T-helper 2 cell treated with Interferon-gamma antibody and Interleukin-4, amounts not matched to agents 5 μg/mL and 100 μg/mL, for 36 hours (primary cell): ENCODE measurements around the gene MED17.
"Not testable (repeated sequence)": the region's sequence is repeated elsewhere in the genome, so short reads cannot be mapped to it uniquely, and the experiment has no call there.

ENCODE experiments used
- DNase-seq: peaks from one replicate; pipeline ENCODE4 v3.0.0; 2021; ENCODE audit warnings: low spot score
- H3K27ac Mint-ChIP-seq: one replicate; pipeline ENCODE4 v1.8.0; 2021; ENCODE audit warnings: mild to moderate bottlenecking, mixed read lengths
- H3K27me3 Mint-ChIP-seq: one replicate; pipeline ENCODE4 v1.8.0; 2021; ENCODE audit warnings: low read depth, mixed read lengths
- H3K36me3 Mint-ChIP-seq: one replicate; pipeline ENCODE4 v1.8.0; 2021; ENCODE audit warnings: low read depth, mixed read lengths
- H3K4me1 Mint-ChIP-seq: one replicate; pipeline ENCODE4 v1.8.0; 2021; ENCODE audit warnings: low read depth, mixed read lengths
- H3K4me3 Mint-ChIP-seq: one replicate; pipeline ENCODE4 v1.8.0; 2022; ENCODE audit warnings: mild to moderate bottlenecking, moderate library complexity, mixed read lengths
- H3K9me3 Mint-ChIP-seq: one replicate; pipeline ENCODE4 v1.8.0; 2021; ENCODE audit warnings: mixed read lengths

Gene MED17

DNA sequence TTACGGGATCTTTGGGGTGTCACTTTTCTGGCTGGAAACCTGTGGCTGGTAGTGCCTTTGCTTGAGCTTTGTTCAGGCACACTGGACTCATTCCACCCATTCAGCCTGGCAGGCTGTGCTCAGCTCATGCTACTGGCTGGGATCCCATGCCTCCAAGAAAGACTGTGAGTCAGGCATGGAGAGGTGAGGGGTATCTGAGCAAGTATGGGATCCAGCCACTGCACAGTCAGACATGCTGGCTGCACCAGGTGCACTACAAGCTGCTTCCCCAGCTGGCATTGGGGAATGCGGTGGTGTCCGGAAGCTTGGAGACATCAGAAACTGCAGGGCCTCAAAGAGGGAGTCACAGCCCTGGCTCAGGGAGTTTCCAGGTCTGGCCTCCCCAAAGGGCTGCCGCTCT is 12.0 kb upstream of the MED17 start:
- no peaks in the 10 kb centered on the region for H3K27me3 Mint-ChIP-seq
- H3K36me3 Mint-ChIP-seq = peaks cover 4% of the 10 kb centered on the region
- H3K9me3 Mint-ChIP-seq = peaks cover 25% of the 10 kb centered on the region
- DNase-seq = no peak
- H3K4me3 Mint-ChIP-seq = no peak overlapping the region
- H3K27ac Mint-ChIP-seq = no peak overlapping the region
- no peaks in the 10 kb centered on the region for H3K4me1 Mint-ChIP-seq

DNA sequence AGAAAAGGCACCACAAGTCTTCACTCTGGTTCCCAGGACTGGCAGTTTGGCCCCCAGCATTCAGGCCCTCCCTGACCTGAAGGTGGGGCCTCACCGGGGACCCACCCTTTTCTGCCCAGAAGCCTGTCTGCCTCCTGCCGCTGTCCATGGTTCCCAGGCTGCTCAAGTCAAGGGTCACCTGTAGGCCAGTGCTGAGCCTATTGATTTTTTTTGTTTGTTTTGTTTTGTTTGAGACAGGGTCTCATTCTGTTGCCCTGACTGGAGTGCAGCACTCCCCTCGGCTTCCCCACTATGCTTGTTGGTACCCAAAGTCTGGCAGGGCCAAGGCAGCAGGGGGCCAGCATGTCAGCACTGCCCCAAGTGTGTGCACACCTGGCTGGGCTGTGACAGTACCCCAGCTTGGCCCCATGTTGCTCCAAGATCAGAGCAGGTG is 11.0 kb upstream of the MED17 start:
- Mint-ChIP-seq H3K4me1 (no peaks in the 10 kb centered on the region), H3K27ac (no peak overlapping the region), H3K4me3 (no peak overlapping the region), H3K36me3 (peaks cover 4% of the 10 kb centered on the region), H3K9me3 (peaks cover 20% of the 10 kb centered on the region), H3K27me3 (no peaks in the 10 kb centered on the region)
- DNase-seq = no peak

DNA sequence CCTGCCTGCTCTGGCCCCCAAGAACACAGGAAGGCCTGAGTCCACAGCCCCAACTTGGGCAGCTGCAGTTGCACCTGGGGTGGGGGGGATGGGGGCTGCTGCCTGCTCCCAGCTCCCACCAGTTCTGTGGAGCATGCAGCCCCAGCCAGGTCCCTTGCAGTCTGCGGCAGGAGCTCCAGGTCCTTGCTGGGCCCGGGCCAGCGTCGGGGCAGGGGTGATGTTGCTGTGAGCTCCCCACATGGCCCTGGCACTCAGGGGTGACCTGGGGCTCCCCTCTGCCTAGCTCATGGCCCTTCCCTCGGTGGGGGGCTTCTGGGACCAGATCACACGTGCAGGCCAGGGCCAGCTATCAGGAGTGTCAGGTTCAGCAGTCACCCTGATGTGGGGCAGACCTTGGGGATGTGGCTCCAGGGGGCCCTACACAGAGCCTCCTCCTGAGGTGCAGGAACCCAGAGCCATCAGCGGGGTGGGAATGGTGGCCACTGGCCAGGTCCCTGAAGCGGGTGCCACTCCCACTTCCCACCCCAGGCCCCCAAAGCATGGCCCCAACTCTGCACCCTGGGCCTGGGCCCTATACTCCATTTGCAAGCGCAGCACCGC is 10.4 kb upstream of the MED17 start:
- DNase-seq = no peak
- peaks cover 15% of the 10 kb centered on the region for H3K9me3 Mint-ChIP-seq
- no peak overlapping the region for H3K27ac Mint-ChIP-seq
- H3K4me1 Mint-ChIP-seq = no peaks in the 10 kb centered on the region
- H3K36me3 Mint-ChIP-seq = peaks cover 4% of the 10 kb centered on the region
- no peak overlapping the region for H3K4me3 Mint-ChIP-seq
- H3K27me3 Mint-ChIP-seq = no peaks in the 10 kb centered on the region

DNA sequence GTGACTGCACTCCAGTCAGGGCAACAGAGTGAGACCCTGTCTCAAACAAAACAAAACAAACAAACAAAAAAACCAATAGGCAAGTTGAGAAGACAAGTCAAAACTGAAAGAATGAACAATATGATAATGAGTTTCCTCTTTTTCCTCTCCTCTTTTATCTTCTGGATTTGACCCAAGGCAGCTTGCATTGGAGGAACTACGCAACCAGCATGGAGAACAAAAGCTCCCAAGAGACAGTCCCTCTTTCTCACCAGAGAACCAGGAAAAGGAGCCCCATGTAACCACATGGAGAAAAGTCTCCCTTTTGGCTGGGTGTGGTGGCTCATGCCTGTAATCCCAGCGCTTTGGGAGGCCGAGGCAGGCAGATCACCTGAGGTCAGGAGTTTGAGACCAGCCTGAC is 9.5 kb upstream of the MED17 start:
- H3K36me3 Mint-ChIP-seq, H3K27ac Mint-ChIP-seq, H3K4me3 Mint-ChIP-seq, H3K4me1 Mint-ChIP-seq, H3K27me3 Mint-ChIP-seq, DNase-seq: not testable (repeated sequence)
- peaks cover 15% of the 10 kb centered on the region for H3K9me3 Mint-ChIP-seq

DNA sequence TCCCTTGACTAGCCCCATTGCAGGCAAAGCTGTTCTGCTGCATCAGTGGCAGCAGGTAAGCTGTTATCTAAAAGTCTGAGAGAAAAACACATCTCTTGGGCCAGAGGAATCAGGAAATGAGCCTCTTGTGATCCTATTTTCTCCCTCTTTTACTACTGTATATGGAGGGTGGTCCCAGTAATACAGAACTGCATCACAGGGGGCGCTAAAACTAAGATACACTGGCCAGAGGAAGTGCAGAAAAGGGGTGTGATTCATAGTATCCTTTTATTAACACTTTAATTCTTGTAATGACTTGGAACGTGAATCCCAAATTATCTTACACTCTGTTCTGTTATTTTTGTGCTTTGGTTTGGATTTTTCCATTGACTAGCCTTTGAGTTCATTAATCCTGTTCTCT is 8.8 kb upstream of the MED17 start:
- Mint-ChIP-seq H3K4me1 (no peaks in the 10 kb centered on the region), H3K27ac (no peak overlapping the region), H3K9me3 (peaks cover 15% of the 10 kb centered on the region), H3K36me3 (peaks cover 5% of the 10 kb centered on the region), H3K27me3 (no peaks in the 10 kb centered on the region), H3K4me3 (no peak overlapping the region)
- no peak for DNase-seq

DNA sequence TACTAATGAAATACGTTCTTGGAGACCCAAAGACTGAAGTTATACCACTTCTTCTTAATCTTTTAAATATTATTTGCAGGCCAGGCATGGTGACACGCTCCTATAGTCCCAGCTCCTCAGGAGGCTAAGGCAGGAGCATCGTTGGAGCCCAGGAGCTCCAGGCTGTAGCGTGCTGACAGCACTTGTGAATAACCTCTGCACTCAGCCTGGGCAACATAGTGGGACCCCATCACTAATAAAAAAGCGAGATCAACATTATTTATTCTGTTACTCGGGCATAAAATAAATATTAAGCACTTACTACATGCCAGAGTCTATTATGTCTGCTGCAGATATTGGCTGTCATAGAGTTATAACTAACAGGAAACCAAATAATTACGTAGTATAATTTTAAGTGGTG is 720 bp upstream of the MED17 start:
- Mint-ChIP-seq H3K4me1 (peaks cover 29% of the 10 kb centered on the region), H3K9me3 (no peaks in the 10 kb centered on the region), H3K27ac (peak overlapping the region; percentile 94), H3K36me3 (peaks cover 33% of the 10 kb centered on the region), H3K27me3 (no peaks in the 10 kb centered on the region), H3K4me3 (peak overlapping the region; percentile 94)
- DNase-seq = no peak

DNA sequence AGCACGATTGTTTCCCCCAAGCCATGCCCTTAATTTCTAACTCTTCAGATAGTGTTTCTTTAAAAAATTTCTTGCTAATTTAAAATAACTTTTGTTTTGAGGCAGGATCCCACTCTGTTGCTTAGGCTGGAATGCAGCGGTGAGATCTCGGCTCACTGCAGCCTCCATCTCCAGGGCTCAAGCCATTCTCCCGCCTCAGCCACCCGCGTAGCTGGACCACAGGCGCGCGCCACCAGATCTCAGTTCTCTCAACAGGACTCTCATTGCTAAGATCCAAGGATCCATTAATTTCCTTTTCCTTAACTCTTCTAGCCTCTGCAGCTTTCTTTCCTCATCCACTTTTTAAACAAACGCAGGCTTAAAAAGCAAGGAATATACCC is 327 bp upstream of the MED17 start:
- Mint-ChIP-seq H3K27me3 (no peaks in the 10 kb centered on the region), H3K9me3 (no peaks in the 10 kb centered on the region), H3K36me3 (peaks cover 35% of the 10 kb centered on the region), H3K4me3 (peak overlapping the region; percentile 94), H3K27ac (peak overlapping the region; percentile 94), H3K4me1 (peaks cover 29% of the 10 kb centered on the region)
- no peak for DNase-seq

DNA sequence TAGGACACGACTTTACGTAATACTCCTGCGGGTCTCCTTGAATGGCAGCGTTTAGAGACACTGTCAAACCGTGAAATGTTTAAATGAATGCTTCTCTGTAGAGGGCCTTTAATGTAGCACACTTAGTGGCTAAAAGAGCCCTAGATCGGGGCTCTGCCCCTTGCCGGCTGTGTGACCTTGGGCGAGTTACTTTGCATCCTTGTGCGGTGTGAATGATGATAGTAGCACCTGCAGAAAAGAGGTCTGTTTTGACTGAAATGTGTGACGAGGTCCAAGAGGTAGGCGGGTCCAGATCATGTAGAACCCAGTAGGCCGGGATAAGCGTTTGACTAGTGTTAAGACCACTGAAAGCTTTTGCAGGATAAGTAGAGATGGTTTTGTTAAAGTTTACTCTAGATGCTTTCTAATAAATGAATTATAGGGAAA is 866 bp downstream of the MED17 start:
- no peak for DNase-seq
- Mint-ChIP-seq H3K4me1 (peaks cover 29% of the 10 kb centered on the region), H3K36me3 (peaks cover 41% of the 10 kb centered on the region), H3K9me3 (no peaks in the 10 kb centered on the region), H3K27me3 (no peaks in the 10 kb centered on the region), H3K4me3 (peak overlapping the region; percentile 94), H3K27ac (peak overlapping the region; percentile 94)

DNA sequence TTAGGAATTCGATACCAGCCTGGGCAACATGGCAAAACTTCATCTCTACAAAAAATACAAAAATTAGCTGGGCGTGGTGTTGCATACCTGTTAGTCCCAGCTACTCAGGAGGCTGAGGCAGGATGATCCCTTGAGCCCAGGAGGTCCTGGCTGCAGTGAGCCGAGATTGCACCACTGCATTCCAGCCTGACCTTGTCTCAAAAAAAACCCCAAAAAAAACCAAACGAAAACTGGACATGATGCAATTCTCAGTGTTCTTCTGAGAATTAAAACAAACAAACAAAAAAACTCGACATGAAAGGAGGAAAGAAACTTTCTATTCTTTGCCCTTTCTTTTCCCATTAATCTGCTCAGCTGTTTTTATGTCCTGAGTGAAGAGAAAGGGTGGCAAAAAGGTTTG is 7.4 kb downstream of the MED17 start:
- Mint-ChIP-seq H3K9me3 (no peaks in the 10 kb centered on the region), H3K4me3 (no peak overlapping the region), H3K27ac (no peak overlapping the region), H3K27me3 (no peaks in the 10 kb centered on the region), H3K36me3 (peaks cover 77% of the 10 kb centered on the region), H3K4me1 (peaks cover 15% of the 10 kb centered on the region)
- DNase-seq = no peak

DNA sequence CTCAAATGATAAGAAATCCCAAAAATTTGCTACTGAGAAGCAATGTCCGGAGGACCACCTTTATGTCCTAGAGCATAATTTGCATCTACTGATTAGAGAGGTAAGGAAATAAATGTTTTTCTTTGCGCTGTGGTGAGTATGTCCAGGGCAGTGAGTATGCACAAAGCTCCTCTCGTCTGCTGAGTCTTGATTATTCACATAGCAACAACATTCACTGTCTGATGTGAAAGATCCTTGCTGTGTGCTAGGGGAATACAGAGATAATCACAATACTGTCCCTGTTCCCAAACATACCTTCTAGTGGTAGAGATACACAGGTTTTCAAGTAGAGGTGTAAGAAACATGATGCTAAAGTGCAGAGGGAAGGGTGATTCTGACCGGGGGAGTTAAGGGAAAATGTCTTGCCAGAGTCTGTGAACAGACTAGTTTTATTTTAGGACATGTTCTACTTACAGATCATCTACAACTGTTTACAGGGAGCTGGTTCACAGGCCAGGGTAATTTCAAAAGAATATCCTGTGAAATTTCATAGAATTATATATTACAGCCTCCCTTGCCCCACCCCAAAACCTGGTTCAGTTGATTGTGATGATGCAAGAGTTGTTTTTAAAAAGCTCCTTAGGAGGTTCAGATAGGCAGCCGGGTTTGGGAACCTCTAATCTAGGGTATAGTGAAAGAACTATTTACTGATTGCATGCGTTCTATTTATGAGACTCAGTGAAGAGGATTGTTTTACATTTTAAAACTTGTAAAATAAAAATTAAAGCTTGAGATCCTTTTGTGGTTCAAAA is 12.6 kb downstream of the MED17 start:
- H3K9me3 Mint-ChIP-seq = no peaks in the 10 kb centered on the region
- no peak for DNase-seq
- peaks cover 4% of the 10 kb centered on the region for H3K4me1 Mint-ChIP-seq
- no peak overlapping the region for H3K27ac Mint-ChIP-seq
- H3K27me3 Mint-ChIP-seq = no peaks in the 10 kb centered on the region
- H3K4me3 Mint-ChIP-seq = no peak overlapping the region
- H3K36me3 Mint-ChIP-seq = peaks cover 66% of the 10 kb centered on the region

DNA sequence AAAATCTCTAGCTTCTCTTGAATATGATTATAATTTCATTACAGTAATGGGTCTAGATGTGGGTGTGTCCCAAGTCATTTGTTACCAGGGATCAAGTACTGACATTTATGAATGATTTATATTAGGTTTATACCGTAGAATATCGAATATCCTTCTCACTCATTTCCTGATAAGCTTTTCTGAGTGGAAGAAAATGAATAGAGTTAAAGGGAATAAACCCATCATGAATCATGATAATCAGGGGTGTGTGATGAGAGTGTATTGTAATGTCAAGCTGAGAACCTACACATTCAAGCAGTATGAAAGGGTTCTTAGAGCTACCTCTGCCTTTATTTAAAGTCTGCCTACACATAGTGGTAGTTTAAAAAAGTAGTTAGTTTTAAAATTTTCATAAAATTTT is 17.3 kb downstream of the MED17 start:
- H3K9me3 Mint-ChIP-seq = no peaks in the 10 kb centered on the region
- H3K27ac Mint-ChIP-seq = no peak overlapping the region
- peaks cover 54% of the 10 kb centered on the region for H3K36me3 Mint-ChIP-seq
- H3K27me3 Mint-ChIP-seq = no peaks in the 10 kb centered on the region
- DNase-seq = no peak
- H3K4me3 Mint-ChIP-seq = no peak overlapping the region
- H3K4me1 Mint-ChIP-seq = peaks cover 2% of the 10 kb centered on the region

DNA sequence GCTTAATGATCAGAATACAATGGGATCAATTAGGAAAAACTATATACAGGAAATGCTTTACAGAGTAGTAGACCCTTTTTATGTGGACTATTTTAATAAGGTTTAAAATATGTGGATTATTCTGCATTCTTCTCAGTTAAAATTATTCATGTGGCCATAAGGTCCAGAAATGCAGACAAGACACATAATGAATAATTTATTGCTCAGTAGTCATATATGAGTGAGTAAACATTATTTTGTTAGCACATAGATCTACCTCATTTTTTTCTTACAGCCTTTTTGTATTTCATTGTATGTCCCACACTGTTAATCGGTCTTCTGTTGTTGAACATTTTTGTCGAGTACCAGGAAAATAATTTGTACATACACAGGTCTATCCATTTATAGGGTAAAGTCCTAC is 20.8 kb downstream of the MED17 start:
- Mint-ChIP-seq H3K4me3 (no peak overlapping the region), H3K36me3 (peaks cover 55% of the 10 kb centered on the region), H3K27ac (no peak overlapping the region), H3K27me3 (no peaks in the 10 kb centered on the region), H3K4me1 (no peaks in the 10 kb centered on the region), H3K9me3 (no peaks in the 10 kb centered on the region)
- DNase-seq = no peak

DNA sequence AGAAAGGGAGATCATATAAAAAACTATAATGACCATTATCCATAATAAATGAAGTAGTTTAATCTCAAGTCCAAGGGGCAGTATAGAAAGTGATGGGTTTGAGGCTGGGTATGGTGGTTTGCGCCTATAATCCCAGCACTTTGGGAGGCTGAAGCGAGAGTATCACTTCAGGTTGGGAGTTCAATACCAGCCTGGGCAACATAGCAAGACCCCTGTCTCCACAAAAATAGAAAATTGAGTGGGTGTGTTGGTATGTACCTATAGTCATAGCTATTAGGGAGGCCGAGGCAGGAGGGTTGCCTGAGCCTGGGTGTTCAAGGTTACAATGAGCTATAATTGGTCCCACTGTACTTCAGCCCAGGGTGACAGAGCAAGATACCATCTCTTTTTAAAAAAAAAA is 23.9 kb downstream of the MED17 start:
- no peak for DNase-seq
- Mint-ChIP-seq H3K4me3 (no peak overlapping the region), H3K27ac (no peak overlapping the region), H3K36me3 (peaks cover 61% of the 10 kb centered on the region), H3K27me3 (no peaks in the 10 kb centered on the region), H3K4me1 (no peaks in the 10 kb centered on the region), H3K9me3 (no peaks in the 10 kb centered on the region)

DNA sequence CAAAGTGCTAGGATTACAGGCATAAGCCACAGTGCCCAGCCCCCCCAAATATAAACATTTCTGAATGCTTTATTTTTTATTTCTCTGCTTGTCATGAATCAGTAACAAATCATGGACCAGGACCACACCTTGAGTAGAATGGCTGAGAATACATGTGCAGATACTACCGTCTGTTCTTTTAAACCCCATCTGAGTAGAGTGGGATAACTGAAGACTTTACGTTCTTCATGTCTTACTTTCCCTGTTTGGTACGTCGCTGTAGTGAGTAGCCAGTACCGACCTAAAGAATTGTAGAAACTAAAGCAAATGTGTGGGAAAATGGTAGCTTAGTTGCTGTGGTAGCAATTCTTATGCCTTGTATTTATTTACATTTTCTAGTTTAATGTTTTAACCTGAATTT is 29.9 kb downstream of the MED17 start:
- DNase-seq = no peak
- peaks cover 49% of the 10 kb centered on the region for H3K36me3 Mint-ChIP-seq
- no peaks in the 10 kb centered on the region for H3K27me3 Mint-ChIP-seq
- H3K4me3 Mint-ChIP-seq = no peak overlapping the region
- no peak overlapping the region for H3K27ac Mint-ChIP-seq
- no peaks in the 10 kb centered on the region for H3K4me1 Mint-ChIP-seq
- H3K9me3 Mint-ChIP-seq = no peaks in the 10 kb centered on the region
